CD4-positive, alpha-beta memory T cell (primary cell): Measurements from ENCODE around the gene SPTSSB. TPM values are rescaled to one million over a fixed set of nuclear protein-coding genes. Genes with fewer than 3 reads are reported as not detected.

Experiments used
- polyA plus RNA-seq, 2 donors: library from polyadenylated mRNA; unstranded; fragments of 300-500 nt; fragmentation: Illumina TruSeq; gene quantifications; one replicate each; pipeline ENCODE4 v1.2.3, GENCODE V29; 2021
- total RNA-seq, 2 experiments: library from RNA; stranded (reverse); gene quantifications; one replicate each; pipeline ENCODE4 v1.2.3, GENCODE V29; 2021

The SPTSSB gene
- total and polyA plus RNA-seq, 4 experiments from 2014 or later, result 0.08 to 0.79 TPM; not detected in 2

Other genes with a start within 250 kb of the SPTSSB start
- gene NMD3, start 150.2 kb downstream of the SPTSSB start, total RNA-seq, result 10 to 100 TPM; 38.7 to 41.4 TPM
- 10 to 100 TPM; 42.8 to 52.6 TPM for gene NMD3, start 150.2 kb downstream of the SPTSSB start, polyA plus RNA-seq
- not detected for gene OTOL1, start 125.3 kb upstream of the SPTSSB start, total RNA-seq
- not detected for gene OTOL1, start 125.3 kb upstream of the SPTSSB start, polyA plus RNA-seq